CD14-positive monocyte (primary cell): ENCODE measurements around the gene XAGE1A. TPM values are rescaled to one million over a fixed set of nuclear protein-coding genes. Genes with fewer than 3 reads are reported as not detected.
A peak's percentile ranks its signal among the peaks of the same experiment; 100 is the strongest.
"Not testable (repeated sequence)": the region's sequence is repeated elsewhere in the genome, so short reads cannot be mapped to it uniquely, and the experiment has no call there.

ENCODE experiments used
- DNase-seq, 3 donors: peaks; one replicate each; pipeline ENCODE4 v3.0.0-alpha.2; 2011 to 2022
- H2AFZ ChIP-seq: 2 replicates; pipeline ENCODE4 v1.6.0; 2012; ENCODE audit warnings: mild to moderate bottlenecking, low read depth, low read length, inconsistent platforms; ENCODE audit not compliant: insufficient read depth, poor library complexity, severe bottlenecking
- H3K27ac ChIP-seq, 2 donors: 1 replicate in 1 of 2; 2 replicates in 1 of 2; pipeline ENCODE4 v1.5.1; 2012 to 2013; ENCODE audit warnings: low read length in 2 of 2, control low read depth in 1 of 2, inconsistent platforms in 1 of 2, low read depth in 1 of 2, mild to moderate bottlenecking in 1 of 2
- H3K27me3 ChIP-seq, 2 donors: one replicate each; pipeline versions ENCODE4 v1.6.0 to v1.6.1; 2011 to 2013; ENCODE audit warnings: low read length in 2 of 2; ENCODE audit not compliant: control insufficient read depth in 2 of 2, insufficient read depth in 2 of 2
- H3K36me3 ChIP-seq, 2 donors: replicated peaks in 1 of 2; 1 replicate in 1 of 2; 2 replicates in 1 of 2; pipeline versions ENCODE4 v1.5.1 to v1.6.1; 2012 to 2013; ENCODE audit warnings: low read length in 2 of 2, control low read depth in 1 of 2, inconsistent platforms in 1 of 2, mild to moderate bottlenecking in 1 of 2; ENCODE audit not compliant: insufficient read depth in 2 of 2, control insufficient read depth in 1 of 2
- H3K4me1 ChIP-seq, 2 donors: 1 replicate in 1 of 2; 2 replicates in 1 of 2; pipeline versions ENCODE4 v1.5.1 to v1.6.1; 2012 to 2013; ENCODE audit warnings: low read length in 2 of 2, control low read depth in 1 of 2, inconsistent platforms in 1 of 2, mild to moderate bottlenecking in 1 of 2, moderate library complexity in 1 of 2; ENCODE audit not compliant: insufficient read depth in 2 of 2, control insufficient read depth in 1 of 2
- H3K4me2 ChIP-seq: replicated peaks from 2 replicates; pipeline ENCODE3; 2012; ENCODE audit warnings: low read length, moderate library complexity, mild to moderate bottlenecking; ENCODE audit not compliant: poor library complexity, severe bottlenecking; ENCODE audit errors: extremely low read depth
- H3K4me3 ChIP-seq, 3 experiments: fragments of 200-600 bp in 1 of 3; sonication (generic) in 1 of 3; replicated peaks in 1 of 3; 1 replicate in 2 of 3; 2 replicates in 1 of 3; pipeline ENCODE4 v1.5.1; 2011 to 2013; ENCODE audit warnings: low read length in 3 of 3, mild to moderate bottlenecking in 3 of 3, control low read depth in 2 of 3, low read depth in 2 of 3, inconsistent platforms in 1 of 3, moderate library complexity in 1 of 3
- H3K79me2 ChIP-seq: 2 replicates; pipeline ENCODE4 v1.6.0; 2012; ENCODE audit warnings: mild to moderate bottlenecking, control low read depth, inconsistent platforms, low read length, moderate library complexity; ENCODE audit not compliant: insufficient read depth
- H3K9ac ChIP-seq: 2 replicates; pipeline ENCODE4 v1.6.0; 2017; ENCODE audit warnings: low read length, mild to moderate bottlenecking; ENCODE audit not compliant: insufficient read depth, poor library complexity, severe bottlenecking
- H3K9me3 ChIP-seq, 2 donors: replicated peaks in 1 of 2; 1 replicate in 1 of 2; 2 replicates in 1 of 2; pipeline versions ENCODE4 v1.5.1 to v1.6.1; 2012 to 2013; ENCODE audit warnings: low read length in 2 of 2, control low read depth in 1 of 2; ENCODE audit not compliant: control insufficient read depth in 1 of 2, insufficient read depth in 1 of 2
- H4K20me1 ChIP-seq: 2 replicates; pipeline ENCODE4 v1.6.0; 2012; ENCODE audit warnings: mild to moderate bottlenecking, low read length, control low read depth, moderate library complexity; ENCODE audit not compliant: insufficient read depth
- H3K27ac Mint-ChIP-seq, 7 donors: one replicate each; pipeline ENCODE4 v1.8.0; 2020; ENCODE audit warnings: mild to moderate bottlenecking in 7 of 7, mixed read lengths in 7 of 7, moderate library complexity in 6 of 7, inconsistent platforms in 2 of 7
- H3K27me3 Mint-ChIP-seq, 3 donors: one replicate each; pipeline ENCODE4 v1.8.0; 2021 to 2022; ENCODE audit warnings: low read depth in 3 of 3, mild to moderate bottlenecking in 3 of 3, mixed read lengths in 3 of 3, moderate library complexity in 3 of 3, inconsistent platforms in 1 of 3
- H3K36me3 Mint-ChIP-seq, 2 donors: one replicate each; pipeline ENCODE4 v1.8.0; 2020; ENCODE audit warnings: mixed read lengths in 2 of 2, inconsistent platforms in 1 of 2, mild to moderate bottlenecking in 1 of 2
- H3K4me1 Mint-ChIP-seq: one replicate; pipeline ENCODE4 v1.8.0; 2020; ENCODE audit warnings: mild to moderate bottlenecking, mixed read lengths
- H3K4me3 Mint-ChIP-seq, 2 donors: one replicate each; pipeline ENCODE4 v1.8.0; 2020; ENCODE audit warnings: mild to moderate bottlenecking in 2 of 2, mixed read lengths in 2 of 2, moderate library complexity in 1 of 2
- H3K9me3 Mint-ChIP-seq, 7 donors: one replicate each; pipeline ENCODE4 v1.8.0; 2020 to 2022; ENCODE audit warnings: mixed read lengths in 7 of 7, mild to moderate bottlenecking in 6 of 7, moderate library complexity in 6 of 7, inconsistent platforms in 2 of 7
- CTCF ChIP-seq: fragments of 200-600 bp; IDR thresholded peaks from one replicate; pipeline ENCODE4 v1.8.0; 2022; ENCODE audit warnings: antibody characterized with exemption, mild to moderate bottlenecking
- WGBS: methylation state at CpG from one replicate; pipeline ENCODE4 v1.1.5; 2013; ENCODE audit warnings: missing lambda C conversion rate; ENCODE audit not compliant: insufficient coverage; 5-methylcytosine and 5-hydroxymethylcytosine counted together
- intact Hi-C, 2 donors: fragments of 100-400 bp; cut with micrococcal nuclease; formaldehyde crosslinking; loops; one replicate each; pipeline versions ENCODE4 v1.15.0 to v1.15.1; 2023
- polyA plus RNA-seq, 3 donors: library from polyadenylated mRNA; depleted of rRNA in 1 of 3; unstranded in 2 of 3; stranded (reverse) in 1 of 3; fragments of 300-500 nt in 2 of 3; fragments of >200 nt in 1 of 3; fragmentation: Illumina TruSeq in 2 of 3; gene quantifications; 1 replicate in 2 of 3; 2 replicates in 1 of 3; pipeline ENCODE4 v1.2.3, GENCODE V29; 2012 to 2021

Gene XAGE1A
- polyA plus RNA-seq, 3 donors: not detected

- intact Hi-C loops: no loop called here
- Histone ChIP-seq H3K36me3 (no peaks in the 10 kb centered on the region), H3K27me3 (peaks cover 0 to 6% of the 10 kb centered on the region in 2 donors), H4K20me1 (no peaks in the 10 kb centered on the region), H3K4me2 (no peak overlapping the region), H3K79me2 (no peaks in the 10 kb centered on the region), H3K9ac (no peak overlapping the region), H3K9me3 (no peaks in the 10 kb centered on the region), H3K4me1 (no peaks in the 10 kb centered on the region), H2AFZ (no peak overlapping the region), H3K27ac (no peak overlapping the region), H3K4me3 (no peak overlapping the region)
- Mint-ChIP-seq H3K9me3 (peaks cover 0 to 2% (median 0%) of the 10 kb centered on the region in 7 donors), H3K27me3 (peaks cover 3 to 4% (median 3%) of the 10 kb centered on the region in 3 donors), H3K27ac (no peak overlapping the region), H3K4me3 (no peak overlapping the region), H3K4me1 (no peaks in the 10 kb centered on the region), H3K36me3 (no peaks in the 10 kb centered on the region)
- TF ChIP-seq CTCF: no peak
- WGBS: no CpG with 5 or more reads among the region's 3 CpGs
- DNase-seq: no peak
These were observed 11.7 kb downstream of the XAGE1A start for GRCh38 chrX:52507331-52507730.

- Histone ChIP-seq H3K27ac (no peak overlapping the region), H4K20me1 (no peaks in the 10 kb centered on the region), H3K9ac (no peak overlapping the region), H3K9me3 (no peaks in the 10 kb centered on the region), H2AFZ (no peak overlapping the region), H3K79me2 (no peaks in the 10 kb centered on the region), H3K4me3 (no peak overlapping the region), H3K36me3 (no peaks in the 10 kb centered on the region), H3K4me2 (no peak overlapping the region), H3K4me1 (no peaks in the 10 kb centered on the region), H3K27me3 (peaks cover 0 to 2% of the 10 kb centered on the region in 2 donors)
- Mint-ChIP-seq H3K27ac (peak overlapping the region in 1 of 7 donors; percentile 16), H3K9me3 (peaks cover 0 to 2% (median 0%) of the 10 kb centered on the region in 7 donors), H3K36me3 (no peaks in the 10 kb centered on the region), H3K4me1 (no peaks in the 10 kb centered on the region), H3K27me3 (peaks cover 2 to 3% (median 3%) of the 10 kb centered on the region in 3 donors), H3K4me3 (no peak overlapping the region)
- no peak for TF ChIP-seq CTCF
- WGBS: 58% methylated on average over 3 of the region's 6 CpGs
- intact Hi-C loops: no loop called here
- no peak for DNase-seq
These were observed 14.3 kb downstream of the XAGE1A start for GRCh38 chrX:52509916-52510315.

GRCh38 chrX:52511126-52511525, 15.5 kb downstream of the XAGE1A start:
- H3K9me3 Mint-ChIP-seq, H3K79me2 ChIP-seq, H3K9ac ChIP-seq, H3K27ac Mint-ChIP-seq, H4K20me1 ChIP-seq, H3K4me1 Mint-ChIP-seq, H3K36me3 ChIP-seq, H3K4me1 ChIP-seq, H3K36me3 Mint-ChIP-seq, H3K27ac ChIP-seq, intact Hi-C loops, H3K27me3 Mint-ChIP-seq, H3K9me3 ChIP-seq, H3K4me3 Mint-ChIP-seq, H3K4me3 ChIP-seq, H2AFZ ChIP-seq, H3K4me2 ChIP-seq, DNase-seq, H3K27me3 ChIP-seq: not testable (repeated sequence)
- WGBS: no CpG with 5 or more reads among the region's 6 CpGs
